Measurements from ENCODE around the gene POLR3E. TPM values are rescaled to one million over a fixed set of nuclear protein-coding genes. Genes with fewer than 3 reads are reported as not detected.

POLR3E gene
- total RNA-seq, 1 donor from 2014 or later, result 97.1 TPM

GRCh38 chr16:22380529-22380928 is 83.3 kb downstream of the POLR3E start:
- Mint-ChIP-seq H3K4me3 (no peak overlapping the region), H3K27me3 (no peaks in the 10 kb centered on the region), H3K27ac (no peak overlapping the region), H3K36me3 (ENCODE audit: low read depth) (peaks cover 3% of the 10 kb centered on the region), H3K9me3 (no peaks in the 10 kb centered on the region), H3K4me1 (no peaks in the 10 kb centered on the region)
- intact Hi-C loops (cut with micrococcal nuclease), result no loop called here
- POLR2A ChIA-PET, result no interaction called here
- TF ChIP-seq CTCF (IDR thresholded peaks at IDR 0.05), result no peak
- CTCF ChIA-PET, result no interaction called here
- ATAC-seq (ENCODE audit: low read depth), result no peak
- no peak for DNase-seq

GRCh38 chr16:22381392-22381791 is 84.2 kb downstream of the POLR3E start:
- TF ChIP-seq CTCF (IDR thresholded peaks at IDR 0.05), result no peak
- H3K4me1 Mint-ChIP-seq, result no peaks in the 10 kb centered on the region
- ATAC-seq (ENCODE audit: low read depth) (no peak), DNase-seq (no peak)
- peaks cover 3% of the 10 kb centered on the region for H3K36me3 Mint-ChIP-seq (ENCODE audit: low read depth)
- no peaks in the 10 kb centered on the region for H3K9me3 Mint-ChIP-seq
- POLR2A ChIA-PET, result no interaction called here
- H3K27me3 Mint-ChIP-seq, result no peaks in the 10 kb centered on the region
- H3K4me3 Mint-ChIP-seq, result no peak overlapping the region
- intact Hi-C loops (cut with micrococcal nuclease), result no loop called here
- CTCF ChIA-PET, result interaction anchor here (0.5 kb wide), 1 partner anchor 18 kb away, joined by 4 read pairs; no protein-coding TSS in a partner anchor
- H3K27ac Mint-ChIP-seq, result no peak overlapping the region

- no peak for ATAC-seq (ENCODE audit: low read depth)
- ChIA-PET POLR2A (no interaction called here), CTCF (no interaction called here)
- Mint-ChIP-seq H3K4me3 (no peak overlapping the region), H3K27ac (no peak overlapping the region), H3K4me1 (no peaks in the 10 kb centered on the region), H3K9me3 (no peaks in the 10 kb centered on the region), H3K36me3 (ENCODE audit: low read depth) (peaks cover 3% of the 10 kb centered on the region), H3K27me3 (no peaks in the 10 kb centered on the region)
- intact Hi-C loops (cut with micrococcal nuclease), result no loop called here
- DNase-seq, result no peak
- TF ChIP-seq CTCF (IDR thresholded peaks at IDR 0.05), result no peak
These were observed 86.6 kb downstream of the POLR3E start for GRCh38 chr16:22383827-22384226.

Other genes starting within 250 kb of the POLR3E start
- 0.53 and 0.54 TPM in 2 replicates for gene VWA3A, start 204.9 kb upstream of the POLR3E start, total RNA-seq
- gene SDR42E2, start 134.9 kb upstream of the POLR3E start, total RNA-seq, result 0.18 and 0.22 TPM in 2 replicates
- gene EEF2K, start 91.1 kb upstream of the POLR3E start, total RNA-seq, result 26.5 and 29.7 TPM in 2 replicates
- gene CDR2, start 77.2 kb downstream of the POLR3E start, total RNA-seq, result 6.2 and 6.7 TPM in 2 replicates
- 488 and 684 TPM in 2 replicates for gene NPIPB5, start 213.5 kb downstream of the POLR3E start, total RNA-seq

Measured in activated B cell treated with CpG ODN at 0.5 μM for 24 hours (primary cell).